Fibroblast of skin of left biceps (primary cell): Measurements from ENCODE around the gene MCC.
A peak's percentile ranks its signal among the peaks of the same experiment; 100 is the strongest.

Experiments
- DNase-seq, 2 experiments: peaks; one replicate each; pipeline ENCODE4 v3.0.0-alpha.2; 2013; ENCODE audit warnings: low read depth in 2 of 2

Gene MCC

GRCh38 chr5:113364466-113364865, 123.8 kb downstream of the MCC start:
- no peak for DNase-seq

GRCh38 chr5:113361701-113362100, 126.6 kb downstream of the MCC start:
- DNase-seq: no peak

DNA sequence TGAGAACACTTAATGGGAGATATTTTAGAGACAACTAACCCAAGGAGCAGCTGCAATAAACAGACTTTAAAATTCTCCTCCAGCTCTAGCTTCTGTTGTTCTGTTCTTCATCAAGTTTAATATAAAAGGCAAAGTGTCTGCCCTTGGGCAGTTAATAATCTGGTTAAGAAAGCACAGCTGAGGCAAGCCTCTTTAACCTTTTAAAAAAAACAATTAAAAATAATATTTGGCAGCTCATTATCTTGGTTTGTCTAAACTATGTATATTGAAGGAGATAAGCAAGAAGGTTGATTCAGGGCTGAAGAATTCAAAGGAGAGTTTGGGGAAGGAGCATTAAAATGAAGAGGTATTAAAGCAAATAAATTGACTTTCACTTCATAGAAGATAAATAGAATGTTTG, 128.8 kb downstream of the MCC start:
- DNase-seq: no peak

DNA sequence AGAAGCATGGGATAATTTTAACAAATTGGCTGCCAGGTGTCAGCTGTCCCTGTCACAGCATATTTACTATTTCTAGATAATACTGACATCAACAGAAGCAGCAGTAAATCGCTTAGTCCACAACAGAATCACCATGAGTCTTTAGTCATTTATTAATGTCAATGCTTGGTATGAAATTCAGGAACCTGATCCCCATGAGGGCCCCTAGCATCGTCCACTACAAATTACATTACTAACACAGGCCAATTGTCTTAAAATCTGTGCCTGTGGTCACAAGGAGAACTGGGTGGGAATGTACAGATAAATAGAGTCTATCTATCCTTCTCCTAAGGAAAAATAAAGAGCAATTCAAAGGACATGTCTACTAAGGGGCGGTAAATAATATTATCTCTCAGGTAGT, 129.6 kb downstream of the MCC start:
- DNase-seq: no peak

GRCh38 chr5:113357696-113358476, 130.4 kb downstream of the MCC start:
- DNase-seq: no peak

GRCh38 chr5:113356487-113356886, 131.8 kb downstream of the MCC start:
- no peak for DNase-seq

- no peak for DNase-seq
Observed at GRCh38 chr5:113354055-113354454, 134.2 kb downstream of the MCC start.

DNA sequence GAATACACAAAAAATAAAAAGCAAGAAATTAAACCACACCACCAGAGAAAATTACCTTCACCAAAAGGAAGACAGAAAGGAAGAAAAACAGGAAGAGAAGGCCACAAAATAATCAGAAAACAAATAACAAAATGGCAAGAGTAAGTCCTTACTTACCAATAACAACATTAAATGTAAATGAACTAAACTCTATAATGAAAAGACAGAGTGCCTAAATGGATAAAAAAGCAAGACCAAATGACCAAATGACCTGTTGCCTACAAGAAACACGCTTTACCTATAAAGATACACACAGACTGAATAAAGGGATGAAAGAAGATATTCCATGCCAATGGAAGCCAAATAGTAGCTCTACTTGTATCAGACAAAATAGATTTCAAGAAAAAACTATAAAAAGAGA, 140.7 kb downstream of the MCC start:
- no peak for DNase-seq

- no peak for DNase-seq
Observed at GRCh38 chr5:113344973-113345940, 143.0 kb downstream of the MCC start.

- no peak for DNase-seq
Observed at GRCh38 chr5:113343343-113343742, 144.9 kb downstream of the MCC start.

GRCh38 chr5:113340537-113340936, 147.7 kb downstream of the MCC start:
- no peak for DNase-seq

GRCh38 chr5:113338628-113339027, 149.6 kb downstream of the MCC start:
- no peak for DNase-seq

GRCh38 chr5:113337515-113338415, 150.5 kb downstream of the MCC start:
- no peak for DNase-seq

DNA sequence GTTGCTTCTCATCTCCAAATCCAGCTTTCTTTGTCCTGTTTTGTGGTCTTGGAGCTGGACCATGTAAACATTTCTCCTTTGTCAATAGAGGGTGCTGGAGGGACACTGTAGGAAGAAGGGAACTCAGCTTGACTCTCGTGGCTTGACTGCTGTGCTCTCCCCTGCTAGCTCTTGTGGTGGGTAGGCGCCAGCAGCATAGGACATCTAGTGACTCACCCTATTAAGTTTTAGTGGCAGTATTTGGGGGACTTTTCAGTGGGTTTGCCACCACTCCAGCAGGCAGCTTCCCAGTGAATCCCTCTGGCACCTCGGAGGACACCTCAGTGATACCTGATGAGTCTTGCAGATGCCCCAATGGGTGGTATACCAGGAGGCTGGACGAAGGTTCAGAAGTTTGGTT, 151.3 kb downstream of the MCC start:
- peak in 1 of 2 experiments; percentile 5 for DNase-seq

- DNase-seq: no peak
Observed at GRCh38 chr5:113333411-113333810, 154.8 kb downstream of the MCC start.

DNA sequence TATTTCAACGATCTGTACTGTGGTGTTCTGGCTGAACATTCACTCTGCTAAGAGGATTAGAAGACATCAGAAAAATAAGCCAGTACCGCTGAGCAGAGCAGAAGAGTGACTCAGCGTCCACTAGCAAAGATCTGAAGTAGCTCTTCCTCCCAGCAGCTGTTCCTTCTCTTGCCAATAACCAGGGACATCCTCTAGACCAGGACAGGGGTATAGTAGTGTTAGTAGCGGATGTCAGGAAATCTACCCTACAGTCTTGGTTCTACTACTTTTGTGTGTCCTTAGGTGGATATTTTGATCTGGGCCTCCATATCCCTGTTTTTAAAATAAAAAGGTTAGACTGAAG, 157.1 kb downstream of the MCC start:
- no peak for DNase-seq

DNA sequence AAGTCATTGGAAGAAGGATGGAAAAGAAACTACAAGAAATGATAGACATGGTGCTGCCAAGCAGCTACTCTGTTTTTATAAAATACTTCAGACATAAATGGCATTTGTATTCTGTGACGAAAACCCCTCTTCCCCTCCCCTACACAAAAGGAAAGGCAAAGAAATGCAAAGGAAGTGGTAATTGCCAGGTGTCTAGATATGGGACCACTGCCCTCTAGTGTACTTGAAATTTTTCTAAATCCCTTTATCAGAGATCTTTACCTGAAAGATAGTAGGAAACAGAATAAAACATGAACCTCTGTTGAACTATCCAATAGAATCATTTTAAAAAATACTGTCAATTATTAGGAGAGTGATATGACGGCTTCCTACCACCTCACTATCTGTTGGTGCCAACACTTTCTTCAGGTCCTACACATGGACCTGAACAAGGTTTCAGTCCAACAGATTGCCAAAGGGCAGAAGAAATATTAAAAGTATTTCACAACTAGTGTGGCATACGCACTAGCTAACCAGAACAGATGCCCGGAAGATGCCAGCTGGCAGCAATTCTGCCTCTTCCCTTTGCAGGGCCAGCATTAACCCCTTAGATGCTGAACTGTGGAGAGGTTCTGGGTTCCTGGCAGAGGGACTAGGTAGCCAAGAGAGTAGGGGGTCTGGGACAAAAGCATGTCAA, 157.6 kb downstream of the MCC start:
- DNase-seq: peak in 1 of 2 experiments; percentile 7

DNA sequence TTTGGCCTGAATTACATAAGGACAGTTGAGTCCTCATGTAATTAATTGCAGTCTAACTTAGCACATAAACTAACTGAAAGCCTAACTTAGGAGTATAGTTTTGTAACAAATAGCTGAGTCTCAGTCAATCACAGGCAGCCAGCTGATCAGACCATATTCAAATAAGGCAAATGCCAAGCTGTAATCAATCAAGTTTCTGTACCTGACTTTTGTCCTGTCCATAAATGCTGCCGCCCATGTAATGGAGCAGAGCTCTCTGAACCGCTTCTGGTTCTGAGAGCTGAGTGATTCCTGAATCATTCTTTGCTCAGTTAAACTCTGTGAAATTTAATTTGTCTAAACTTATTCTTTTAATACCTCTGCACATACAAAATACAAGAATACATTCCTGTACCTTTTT, 158.3 kb downstream of the MCC start:
- no peak for DNase-seq

DNA sequence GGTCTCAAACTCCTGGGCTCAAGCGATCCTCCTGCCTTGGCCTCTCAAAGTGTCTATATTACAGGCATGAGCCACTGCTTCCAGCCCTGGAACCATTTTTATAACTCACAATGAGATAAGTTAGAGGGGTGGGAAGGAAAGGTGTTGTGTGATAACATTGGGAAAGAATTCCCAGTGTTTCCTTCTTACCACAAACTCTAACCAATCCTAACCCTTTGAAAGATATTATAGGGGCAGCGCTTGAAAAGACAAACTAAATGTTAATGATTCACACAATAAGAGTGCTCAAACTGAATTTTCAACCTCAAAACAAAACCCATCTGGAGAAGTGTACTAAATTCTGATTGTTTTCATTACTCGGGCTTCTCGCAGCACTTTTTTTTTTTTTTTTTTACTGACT, 163.2 kb downstream of the MCC start:
- no peak for DNase-seq

DNA sequence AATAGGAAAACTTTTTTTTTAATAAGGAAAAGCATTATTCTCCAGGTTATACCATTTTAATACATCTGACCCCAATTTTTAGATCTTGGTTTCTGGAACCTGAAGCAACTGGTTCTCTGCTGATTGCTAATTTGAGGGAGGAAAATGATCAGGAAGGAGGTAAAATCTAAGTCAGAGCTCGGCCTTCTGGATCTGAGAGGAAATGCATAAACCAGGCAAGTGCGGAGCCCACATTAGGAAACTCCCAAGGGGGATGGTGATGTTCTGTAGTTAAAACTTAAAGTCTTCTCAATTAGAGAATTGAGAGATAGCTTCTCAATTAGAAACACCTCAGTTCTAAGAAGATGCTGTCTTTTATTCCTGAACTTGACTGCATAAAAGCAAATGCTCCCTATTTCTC, 167.0 kb downstream of the MCC start:
- DNase-seq: no peak

GRCh38 chr5:113320273-113320780, 167.9 kb downstream of the MCC start:
- DNase-seq: no peak
